GM19193 (cell line): ENCODE data around the gene KDM4B.

Experiments
- POLR2A ChIP-seq: IDR thresholded peaks from 4 replicates; pipeline ENCODE4 v1.6.1; 2011; ENCODE audit not compliant: insufficient read depth, insufficient read length; ENCODE audit errors: extremely low read depth

Gene KDM4B

DNA sequence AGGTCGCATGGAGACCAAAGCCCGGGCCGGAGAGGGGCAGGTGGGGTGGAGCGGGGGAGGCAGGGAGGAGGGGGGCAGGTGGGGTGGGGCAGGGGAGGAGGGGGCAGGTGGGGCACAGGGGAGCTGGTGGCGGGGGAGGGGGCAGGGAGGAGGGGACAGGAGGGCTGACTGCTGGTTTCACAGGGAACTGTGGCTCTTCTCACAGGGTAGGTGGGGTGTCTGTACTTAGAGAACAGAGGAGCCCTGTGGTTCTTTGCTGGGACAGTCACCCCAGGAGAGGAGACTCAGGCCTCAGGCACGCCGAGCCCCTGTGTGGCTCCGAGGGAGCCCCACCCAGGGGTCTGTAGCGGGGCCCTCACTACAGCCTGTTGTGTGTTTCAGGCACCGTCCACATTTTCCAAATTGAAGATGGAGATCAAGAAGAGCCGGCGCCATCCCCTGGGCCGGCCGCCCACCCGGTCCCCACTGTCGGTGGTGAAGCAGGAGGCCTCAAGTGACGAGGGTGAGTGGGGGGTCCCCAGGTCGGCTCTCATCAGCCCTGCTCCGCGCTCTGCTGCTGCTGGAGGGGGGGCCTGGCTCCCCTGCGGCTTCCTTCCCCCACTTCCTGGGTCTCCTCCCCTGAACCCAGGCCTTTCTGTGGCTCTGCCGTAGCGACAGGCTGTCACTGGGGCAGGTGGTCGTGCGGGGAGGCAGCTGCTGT is 162.7 kb downstream of the KDM4B start:
- no peak for TF ChIP-seq POLR2A

- TF ChIP-seq POLR2A, result no peak
These were observed 163.3 kb downstream of the KDM4B start for GRCh38 chr19:5132206-5132560.

- peak; percentile 2 for TF ChIP-seq POLR2A
These were observed 164.1 kb downstream of the KDM4B start for GRCh38 chr19:5132698-5133651.

GRCh38 chr19:5133986-5134595 is 165.2 kb downstream of the KDM4B start:
- peak; percentile 6 for TF ChIP-seq POLR2A

DNA sequence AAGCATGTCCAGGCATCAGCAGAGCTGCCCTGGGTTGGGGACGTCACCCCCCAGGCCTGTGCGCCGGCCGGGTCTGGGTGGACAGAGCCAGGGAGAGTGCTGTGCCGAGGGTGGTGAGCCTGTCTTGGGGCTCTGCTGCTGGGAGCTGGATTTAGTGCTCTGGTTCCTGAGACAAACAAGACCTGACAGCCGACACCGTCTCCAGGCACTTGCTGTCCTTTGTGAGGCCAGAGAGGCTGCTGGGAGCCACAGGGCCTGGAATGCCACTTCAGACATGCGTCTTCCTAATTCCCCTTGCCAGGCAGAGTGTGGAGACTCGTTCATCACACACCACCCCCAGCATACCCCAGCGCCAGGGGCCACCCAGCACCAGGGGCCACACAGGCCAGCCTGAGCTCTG is 165.8 kb downstream of the KDM4B start:
- no peak for TF ChIP-seq POLR2A

DNA sequence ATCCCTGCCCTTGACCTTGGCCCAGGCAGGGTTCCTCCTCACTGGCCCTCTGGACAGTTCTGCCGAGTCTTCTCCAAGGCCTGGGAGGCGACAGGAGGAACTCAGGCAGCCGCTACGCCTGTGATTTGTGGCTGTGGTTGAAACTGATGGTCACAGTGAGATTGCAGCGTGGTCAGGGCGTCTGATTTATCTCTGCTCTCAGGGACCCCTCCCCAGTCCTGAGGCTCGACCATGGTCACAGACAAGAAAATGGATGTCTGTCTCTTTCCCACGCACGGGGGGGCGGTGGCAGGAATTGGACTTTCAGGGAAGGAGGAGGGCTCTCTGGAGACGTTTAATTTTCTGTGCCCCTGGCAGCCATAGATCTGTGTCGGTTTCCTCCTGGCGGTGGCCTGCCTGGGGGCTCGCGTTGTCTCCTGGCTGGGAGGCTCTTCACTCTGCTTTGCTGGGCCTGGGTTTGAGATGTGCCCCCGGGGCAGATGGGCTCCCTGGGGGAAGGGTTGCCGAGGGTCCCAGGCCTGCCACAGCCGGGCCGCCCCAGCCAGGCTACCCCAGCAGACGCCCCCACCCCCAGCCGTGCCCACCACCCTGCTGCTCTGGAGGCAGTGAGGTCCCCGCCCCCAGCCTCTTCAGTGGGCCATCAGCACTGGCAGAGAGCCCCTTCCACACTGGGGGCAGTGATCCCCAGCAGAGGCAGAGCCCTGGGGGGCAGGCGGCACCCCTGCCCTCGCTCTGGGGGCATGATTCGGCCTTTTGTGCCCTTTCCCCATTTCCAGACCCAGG is 167.4 kb downstream of the KDM4B start:
- no peak for TF ChIP-seq POLR2A

DNA sequence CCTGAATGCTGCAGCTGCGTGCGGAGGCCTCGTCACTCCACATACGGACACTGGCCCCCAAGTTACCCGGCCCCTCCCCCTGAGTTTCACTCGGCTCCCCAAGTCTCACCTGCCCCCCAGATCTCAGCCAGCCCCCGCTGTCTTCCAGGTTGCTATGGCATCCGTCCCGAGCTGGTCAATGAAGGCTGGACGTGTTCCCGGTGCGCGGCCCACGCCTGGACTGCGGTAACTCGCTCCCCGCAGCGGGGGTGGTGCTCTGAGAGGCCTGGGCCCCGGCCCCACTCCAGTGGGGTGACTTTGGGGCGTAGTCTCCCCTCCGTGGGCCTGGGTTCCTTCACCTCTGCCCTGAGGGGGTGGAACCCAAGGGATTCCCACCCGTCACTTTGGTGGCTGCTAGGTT is 168.2 kb downstream of the KDM4B start:
- TF ChIP-seq POLR2A, result no peak

DNA sequence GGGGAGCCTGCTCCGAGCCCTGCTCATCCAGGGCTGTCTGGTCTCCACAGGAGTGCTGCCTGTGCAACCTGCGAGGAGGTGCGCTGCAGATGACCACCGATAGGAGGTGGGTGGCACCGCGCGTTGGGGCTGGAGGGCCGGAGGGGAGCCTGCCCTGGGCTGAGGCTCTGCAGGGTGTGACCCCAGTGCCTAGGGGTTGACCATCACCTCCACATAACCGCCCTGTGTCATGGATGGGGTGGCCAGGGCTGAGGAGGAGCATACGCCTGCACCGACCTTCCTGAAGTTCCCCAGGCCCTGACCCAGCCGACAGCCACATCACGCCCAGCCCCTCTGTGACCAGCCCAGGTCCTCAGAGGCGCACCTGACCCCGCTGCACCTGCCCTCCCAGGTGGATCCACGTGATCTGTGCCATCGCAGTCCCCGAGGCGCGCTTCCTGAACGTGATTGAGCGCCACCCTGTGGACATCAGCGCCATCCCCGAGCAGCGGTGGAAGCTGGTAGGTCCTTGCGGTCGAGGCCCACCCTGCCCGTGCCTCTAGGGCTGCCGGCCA is 168.7 kb downstream of the KDM4B start:
- TF ChIP-seq POLR2A, result no peak

- peak; percentile 20 for TF ChIP-seq POLR2A
These were observed 170.0 kb downstream of the KDM4B start for GRCh38 chr19:5138606-5139582.

DNA sequence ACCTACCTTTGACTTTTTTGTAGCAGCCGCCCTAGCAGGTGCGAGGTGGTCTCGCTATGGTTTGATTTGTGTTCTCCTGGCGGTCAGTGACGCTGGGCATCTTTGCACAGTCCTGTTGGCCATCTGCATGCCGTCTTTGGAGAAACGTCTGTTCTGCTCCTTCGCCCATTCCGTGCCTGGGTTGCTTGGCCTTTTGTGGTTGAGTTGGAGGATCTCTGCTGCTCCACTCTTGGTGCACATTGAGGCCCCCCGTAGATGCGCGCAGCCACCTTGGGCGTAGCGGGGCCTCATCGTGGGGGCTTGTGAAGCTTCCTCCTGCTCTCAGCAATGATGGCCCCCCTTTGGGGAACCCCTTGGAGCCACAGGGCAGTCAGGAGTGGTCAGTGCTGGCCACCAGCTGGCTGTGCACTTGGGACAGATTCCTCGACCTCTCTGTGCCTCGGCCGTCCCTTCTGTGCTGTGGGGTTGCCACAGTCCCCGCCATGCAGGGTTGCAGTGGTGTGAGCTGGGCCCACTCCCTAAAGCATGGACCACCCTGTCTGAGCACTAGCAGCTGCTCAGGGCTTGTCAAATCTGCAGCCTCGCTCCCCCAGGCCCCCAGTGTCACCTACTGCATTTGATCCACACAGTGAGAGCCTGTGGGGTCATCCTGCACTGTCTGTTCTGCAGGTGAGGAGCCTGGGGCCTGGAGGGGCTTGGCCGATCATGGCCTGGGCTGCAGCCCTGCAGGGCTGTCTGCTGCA is 170.8 kb downstream of the KDM4B start:
- no peak for TF ChIP-seq POLR2A

DNA sequence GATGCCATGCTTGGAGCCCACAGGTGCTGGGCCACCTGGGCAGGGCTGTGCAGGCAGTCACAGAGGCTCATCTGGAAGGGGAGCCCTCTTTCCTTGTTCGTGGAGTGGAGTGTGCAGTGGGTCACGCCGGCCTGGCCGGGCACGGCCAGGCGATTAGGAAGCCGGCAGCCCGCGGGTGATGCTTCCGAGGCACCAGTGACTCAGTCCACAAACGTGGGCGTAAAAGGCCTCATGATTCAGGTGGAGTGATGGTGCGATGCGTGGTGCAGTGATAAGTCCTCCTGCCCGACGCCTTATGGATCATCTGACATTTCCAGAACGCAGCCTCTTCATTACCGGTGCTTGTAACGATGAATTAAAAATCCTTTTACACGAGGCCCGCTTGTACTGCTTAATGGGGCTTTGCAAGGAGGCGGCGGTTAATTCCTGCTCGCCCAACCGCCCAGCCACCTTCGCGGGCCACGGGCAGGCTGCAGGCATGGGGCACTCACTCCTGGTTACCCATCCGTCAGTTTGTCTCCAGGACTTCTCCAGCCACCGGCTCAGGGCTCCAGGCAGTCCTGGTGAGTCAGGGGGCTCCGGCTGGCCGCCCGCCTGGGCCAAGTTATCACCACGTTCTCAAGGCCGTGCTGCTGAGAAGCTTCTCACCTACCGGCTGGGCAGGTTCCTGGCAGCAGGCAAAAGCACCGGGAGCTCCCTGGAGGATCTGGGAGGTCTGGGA is 172.4 kb downstream of the KDM4B start:
- TF ChIP-seq POLR2A, result no peak
